Fibroblast of skin of abdomen (primary cell): Measurements from ENCODE around the gene SLC10A3.

Source experiments
- DNase-seq: peaks from one replicate; pipeline ENCODE4 v3.0.0-alpha.2; 2013

SLC10A3 gene

DNA sequence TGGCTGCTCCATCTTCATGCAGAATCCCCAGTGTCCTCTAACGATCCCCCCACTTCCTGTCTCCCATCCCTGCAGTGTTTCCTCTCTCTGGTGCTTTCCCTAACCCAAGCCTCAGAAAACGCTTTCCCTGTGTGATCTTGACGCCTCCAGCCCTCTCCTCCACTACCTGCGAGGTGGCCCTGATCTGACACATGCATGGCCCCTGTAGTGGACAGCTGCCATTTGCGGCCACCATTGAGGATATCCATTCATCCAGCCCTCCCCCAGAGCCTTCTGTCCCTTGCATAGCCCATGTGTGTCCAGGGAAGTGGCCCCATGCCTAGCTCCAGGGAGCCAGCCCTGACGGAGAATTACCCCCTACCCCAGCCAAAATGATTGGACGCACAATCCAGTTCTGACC, 7.1 kb downstream of the SLC10A3 start:
- DNase-seq, result no peak

GRCh38 chrX:154482786-154483185, 7.6 kb downstream of the SLC10A3 start:
- no peak for DNase-seq

GRCh38 chrX:154481911-154482601, 8.4 kb downstream of the SLC10A3 start:
- DNase-seq, result no peak

GRCh38 chrX:154481195-154481594, 9.2 kb downstream of the SLC10A3 start:
- no peak for DNase-seq

GRCh38 chrX:154478728-154479622, 11.5 kb downstream of the SLC10A3 start, which contains the start of gene LAGE3:
Gene LAGE3 (minus strand): TSS chrX:154479281. CDS start chrX:154478915, 366 bp downstream.
- peak; percentile 86 for DNase-seq

DNA sequence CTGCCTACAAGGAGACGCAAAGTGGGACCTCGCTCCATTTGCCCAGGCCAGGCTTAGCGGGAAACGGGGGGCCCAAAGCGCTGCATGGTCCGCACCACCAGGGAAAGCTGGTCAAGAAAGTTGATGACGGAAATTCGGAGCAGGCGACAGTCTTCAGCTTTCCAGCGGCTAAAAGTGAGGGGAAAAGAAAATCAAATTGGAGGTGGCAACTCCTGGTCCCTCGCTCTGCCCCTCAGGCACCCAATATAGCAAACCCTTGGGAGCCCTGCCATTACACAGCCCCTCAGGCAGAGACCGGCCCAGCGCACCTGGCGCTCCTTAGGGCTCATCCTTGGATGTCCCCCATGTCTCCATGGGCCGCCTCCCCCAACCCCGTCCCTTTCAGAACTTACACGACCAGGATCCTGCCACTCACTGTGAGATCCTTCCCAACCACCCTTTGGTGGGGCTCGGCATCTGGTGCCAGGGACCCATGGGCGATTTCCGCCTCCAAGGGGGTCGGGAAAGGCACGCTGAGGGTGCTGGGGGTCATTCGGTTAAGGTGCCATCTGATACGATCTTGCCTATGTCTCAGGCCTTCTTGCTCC, 12.4 kb downstream of the SLC10A3 start:
- no peak for DNase-seq

DNA sequence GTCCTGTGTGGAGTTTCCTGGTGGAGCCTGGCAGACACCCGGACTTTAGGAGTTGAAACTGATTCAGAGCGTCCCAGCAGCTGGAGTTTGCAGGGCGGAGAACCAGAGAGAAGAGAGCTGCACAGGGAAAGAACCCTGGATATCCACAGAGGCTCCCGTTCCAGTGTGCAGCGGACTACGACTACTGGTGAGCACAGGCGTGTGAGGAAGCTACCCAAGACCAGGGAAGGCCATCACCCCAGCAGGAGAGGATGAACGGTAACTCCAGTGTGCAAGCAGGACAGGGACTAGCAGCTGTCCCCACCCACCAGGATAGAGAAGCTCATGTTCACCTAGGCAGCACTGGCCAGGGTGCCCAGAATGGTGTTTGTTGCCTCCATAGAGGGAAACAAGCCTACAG, 13.6 kb downstream of the SLC10A3 start:
- no peak for DNase-seq

DNA sequence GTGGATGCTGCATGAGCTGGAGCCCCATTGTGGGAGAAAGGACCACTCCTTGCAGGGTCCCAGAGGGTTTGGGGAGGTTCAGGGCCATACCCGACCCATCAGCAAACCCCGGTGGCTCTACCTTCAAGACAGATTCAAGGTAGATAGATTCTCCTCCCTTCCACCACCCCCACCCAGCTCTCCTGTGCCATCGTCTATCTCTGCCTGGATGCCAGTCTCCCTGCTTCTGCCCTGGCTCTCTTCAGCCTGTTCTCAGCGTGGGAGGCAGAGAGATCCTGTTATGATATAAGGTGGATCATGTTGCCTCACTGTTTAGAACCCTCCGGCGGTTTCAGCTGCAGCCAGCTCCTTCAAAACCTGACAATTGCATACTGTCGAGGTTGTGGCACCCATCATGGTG, 16.7 kb downstream of the SLC10A3 start:
- DNase-seq, result no peak

GRCh38 chrX:154472685-154473632, 17.5 kb downstream of the SLC10A3 start:
- DNase-seq, result no peak

GRCh38 chrX:154471839-154472684, 18.4 kb downstream of the SLC10A3 start:
- no peak for DNase-seq

DNA sequence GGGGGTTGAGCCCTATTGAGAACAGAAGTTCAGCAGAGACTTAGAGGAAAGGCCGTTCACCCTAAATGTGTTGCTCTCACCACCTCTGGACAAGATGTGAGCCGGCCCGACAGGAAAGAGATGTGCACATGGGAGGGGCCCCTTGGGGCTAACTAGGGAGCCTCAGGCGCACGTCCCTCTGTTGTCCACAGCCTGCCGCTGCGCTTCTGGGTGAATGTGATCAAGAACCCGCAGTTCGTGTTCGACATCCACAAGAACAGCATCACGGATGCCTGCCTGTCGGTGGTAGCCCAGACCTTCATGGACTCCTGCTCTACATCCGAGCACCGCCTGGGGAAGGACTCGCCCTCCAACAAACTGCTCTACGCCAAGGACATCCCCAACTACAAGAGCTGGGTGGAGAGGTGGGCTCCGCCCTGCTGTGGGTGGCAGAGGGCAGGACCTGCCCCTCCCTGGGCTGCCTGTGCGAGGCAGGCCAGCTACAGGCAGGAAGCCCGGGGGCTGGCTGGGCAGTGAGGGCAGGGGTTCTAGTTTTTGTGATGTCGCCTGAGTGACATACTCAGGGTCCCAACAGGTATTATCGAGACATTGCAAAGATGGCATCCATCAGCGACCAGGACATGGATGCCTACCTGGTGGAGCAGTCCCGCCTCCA, 19.4 kb downstream of the SLC10A3 start:
- no peak for DNase-seq

- no peak for DNase-seq
Observed at GRCh38 chrX:154470434-154470833, 20.0 kb downstream of the SLC10A3 start.

GRCh38 chrX:154469880-154470279, 20.5 kb downstream of the SLC10A3 start:
- DNase-seq, result no peak

DNA sequence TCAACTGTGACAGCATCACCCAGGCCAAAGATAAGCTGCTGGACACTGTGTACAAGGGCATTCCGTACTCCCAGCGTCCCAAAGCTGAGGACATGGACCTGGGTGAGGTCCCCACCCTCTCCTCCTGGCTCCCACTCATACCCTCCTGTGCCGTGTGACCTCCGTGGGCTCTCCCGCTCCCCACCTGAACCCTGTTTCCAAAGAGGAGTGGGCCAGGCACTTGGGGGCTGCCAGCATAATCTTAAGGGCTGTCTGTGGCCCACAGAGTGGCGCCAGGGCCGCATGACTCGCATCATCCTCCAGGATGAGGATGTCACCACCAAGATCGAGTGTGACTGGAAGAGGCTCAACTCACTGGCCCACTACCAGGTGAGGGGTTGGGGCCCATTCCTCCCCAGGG, 21.3 kb downstream of the SLC10A3 start:
- no peak for DNase-seq

DNA sequence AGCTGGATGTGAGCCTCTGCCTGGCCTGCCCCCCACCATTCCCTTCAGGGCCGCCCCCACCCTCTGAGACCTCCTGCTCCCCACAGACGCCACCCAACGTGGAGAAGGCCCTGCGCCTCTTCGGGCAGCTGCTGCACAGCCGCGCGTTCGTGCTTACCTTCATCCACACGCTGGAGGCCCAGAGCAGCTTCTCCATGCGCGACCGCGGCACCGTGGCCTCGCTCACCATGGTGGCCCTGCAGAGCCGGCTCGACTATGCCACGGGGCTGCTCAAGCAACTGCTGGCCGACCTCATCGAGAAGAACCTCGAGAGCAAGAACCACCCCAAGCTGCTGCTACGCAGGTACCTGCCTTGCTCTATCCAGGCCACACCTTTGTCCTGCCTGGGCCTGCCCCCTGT, 22.2 kb downstream of the SLC10A3 start:
- DNase-seq, result no peak

- DNase-seq, result no peak
Observed at GRCh38 chrX:154467556-154467955, 22.9 kb downstream of the SLC10A3 start.

- no peak for DNase-seq
Observed at GRCh38 chrX:154466907-154467306, 23.5 kb downstream of the SLC10A3 start.

DNA sequence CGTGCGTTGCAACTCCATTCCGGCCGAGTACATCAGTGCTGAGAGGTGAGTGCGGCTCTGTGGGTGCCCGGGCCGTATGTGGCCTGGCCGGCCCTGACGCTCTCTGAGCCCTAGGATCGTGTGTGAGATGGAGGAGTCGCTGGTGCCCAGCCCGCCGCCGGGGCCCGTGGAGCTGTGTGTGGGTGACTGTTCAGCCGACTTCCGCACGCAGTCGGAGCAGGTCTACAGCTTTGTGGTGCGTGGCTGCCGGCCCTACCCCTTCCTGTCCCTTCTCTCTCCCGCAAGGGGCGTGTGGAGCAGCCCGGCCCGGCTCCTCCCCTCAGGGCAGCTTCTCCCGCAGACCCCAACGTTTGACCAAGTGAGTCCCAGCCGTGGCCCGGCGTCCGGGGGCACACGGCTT, 24.4 kb downstream of the SLC10A3 start:
- no peak for DNase-seq

DNA sequence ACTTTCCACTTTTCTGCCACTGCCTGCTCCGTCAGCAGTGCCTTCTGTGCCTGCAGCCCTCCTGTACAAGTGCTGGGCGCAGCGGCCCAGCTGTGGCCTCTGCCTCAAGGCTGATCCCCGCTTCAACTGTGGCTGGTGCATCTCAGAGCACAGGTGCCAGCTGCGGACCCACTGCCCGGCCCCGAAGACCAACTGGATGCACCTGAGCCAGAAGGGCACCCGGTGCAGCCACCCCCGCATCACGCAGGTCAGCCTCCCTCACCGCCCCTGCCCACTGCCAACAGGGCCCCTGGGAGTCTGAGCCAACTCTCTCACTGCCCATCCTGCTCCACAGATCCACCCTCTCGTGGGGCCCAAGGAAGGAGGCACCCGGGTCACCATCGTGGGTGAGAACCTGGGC, 24.8 kb downstream of the SLC10A3 start:
- DNase-seq, result no peak

- DNase-seq, result no peak
Observed at GRCh38 chrX:154464806-154465365, 25.5 kb downstream of the SLC10A3 start.
